ENCODE results near the gene SP100.

DNA sequence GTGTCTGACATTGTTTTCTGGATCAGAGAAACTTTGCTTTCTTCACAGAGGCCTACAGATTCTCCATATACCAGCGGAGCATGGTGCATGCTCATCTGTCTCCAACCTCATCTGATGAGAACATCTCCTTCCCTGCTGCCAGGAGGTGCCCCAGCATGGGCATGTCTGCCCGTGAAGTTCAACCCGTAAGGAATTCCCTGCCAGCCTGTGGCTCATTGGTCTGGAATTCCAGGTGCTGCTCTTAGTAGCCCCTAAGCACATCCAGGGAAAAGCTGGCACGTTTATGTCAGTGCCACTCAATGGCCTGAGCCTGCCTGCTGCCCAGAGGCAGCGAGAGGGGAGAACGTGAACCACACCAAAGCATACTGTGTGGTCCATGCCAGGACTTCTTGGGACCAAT lies 1.7 kb upstream of the SP100 start:
- TF ChIP-seq, protein P1, sequence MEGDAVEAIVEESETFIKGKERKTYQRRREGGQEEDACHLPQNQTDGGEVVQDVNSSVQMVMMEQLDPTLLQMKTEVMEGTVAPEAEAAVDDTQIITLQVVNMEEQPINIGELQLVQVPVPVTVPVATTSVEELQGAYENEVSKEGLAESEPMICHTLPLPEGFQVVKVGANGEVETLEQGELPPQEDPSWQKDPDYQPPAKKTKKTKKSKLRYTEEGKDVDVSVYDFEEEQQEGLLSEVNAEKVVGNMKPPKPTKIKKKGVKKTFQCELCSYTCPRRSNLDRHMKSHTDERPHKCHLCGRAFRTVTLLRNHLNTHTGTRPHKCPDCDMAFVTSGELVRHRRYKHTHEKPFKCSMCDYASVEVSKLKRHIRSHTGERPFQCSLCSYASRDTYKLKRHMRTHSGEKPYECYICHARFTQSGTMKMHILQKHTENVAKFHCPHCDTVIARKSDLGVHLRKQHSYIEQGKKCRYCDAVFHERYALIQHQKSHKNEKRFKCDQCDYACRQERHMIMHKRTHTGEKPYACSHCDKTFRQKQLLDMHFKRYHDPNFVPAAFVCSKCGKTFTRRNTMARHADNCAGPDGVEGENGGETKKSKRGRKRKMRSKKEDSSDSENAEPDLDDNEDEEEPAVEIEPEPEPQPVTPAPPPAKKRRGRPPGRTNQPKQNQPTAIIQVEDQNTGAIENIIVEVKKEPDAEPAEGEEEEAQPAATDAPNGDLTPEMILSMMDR (IDR thresholded peaks at IDR 0.05): no peak
- no peak for TF ChIP-seq POLR2A (IDR thresholded peaks at IDR 0.05)

Data from right lobe of liver (tissue), 4 donors.